IMR-90 (cell line): Measurements from ENCODE around the gene BCAR1.

Experiments used
- CEBPB ChIP-seq: IDR thresholded peaks from 2 replicates; pipeline ENCODE4 v1.6.1; 2012; ENCODE audit warnings: low read depth, low read length, improper control_type of control experiment
- CHD1 ChIP-seq: IDR thresholded peaks from 2 replicates; pipeline ENCODE4 v1.6.1; 2012; ENCODE audit warnings: low read depth, low read length, improper control_type of control experiment
- CTCF ChIP-seq: conservative IDR thresholded peaks from 2 replicates; pipeline ENCODE4 v1.5.1; 2012; ENCODE audit warnings: mild to moderate bottlenecking, low read depth, low read length, improper control_type of control experiment
- ELK1 ChIP-seq: fragments of 150-350 bp; IDR thresholded peaks from 2 replicates; pipeline ENCODE4 v1.6.1; 2016; ENCODE audit warnings: low read depth, mild to moderate bottlenecking, low read length, moderate library complexity, borderline replicate concordance
- FOS ChIP-seq: fragments of 150-350 bp; IDR thresholded peaks from 2 replicates; pipeline ENCODE4 v1.6.1; 2016; ENCODE audit warnings: low read depth, low read length
- MAFK ChIP-seq: IDR thresholded peaks from 2 replicates; pipeline ENCODE4 v1.6.1; 2012; ENCODE audit warnings: low read depth, low read length, improper control_type of control experiment
- MAZ ChIP-seq: IDR thresholded peaks from 2 replicates; pipeline ENCODE4 v1.6.1; 2012; ENCODE audit warnings: low read depth, mild to moderate bottlenecking, low read length, improper control_type of control experiment, moderate library complexity, borderline replicate concordance
- MXI1 ChIP-seq: IDR thresholded peaks from 2 replicates; pipeline ENCODE4 v1.6.1; 2012; ENCODE audit warnings: low read depth, mild to moderate bottlenecking, low read length, moderate library complexity, borderline replicate concordance
- POLR2A ChIP-seq: IDR thresholded peaks from 2 replicates; pipeline ENCODE4 v1.6.1; 2012; ENCODE audit warnings: mild to moderate bottlenecking, low read depth, low read length
- RAD21 ChIP-seq: IDR thresholded peaks from 2 replicates; pipeline ENCODE4 v1.6.1; 2012; ENCODE audit warnings: low read length, improper control_type of control experiment
- RCOR1 ChIP-seq: IDR thresholded peaks from 2 replicates; pipeline ENCODE4 v1.6.1; 2012; ENCODE audit warnings: mild to moderate bottlenecking, low read length, improper control_type of control experiment; ENCODE audit not compliant: insufficient replicate concordance
- RFX5 ChIP-seq: IDR thresholded peaks from 2 replicates; pipeline ENCODE4 v1.8.0; 2012; ENCODE audit warnings: low read depth, mild to moderate bottlenecking, low read length, moderate library complexity
- SMC3 ChIP-seq: fragments of 150-350 bp; IDR thresholded peaks from 2 replicates; pipeline ENCODE4 v1.6.1; 2016; ENCODE audit warnings: low read depth, mild to moderate bottlenecking, antibody characterized with exemption, low read length, moderate library complexity
- USF2 ChIP-seq: fragments of 150-350 bp; IDR thresholded peaks from 2 replicates; pipeline ENCODE4 v1.6.1; 2017; ENCODE audit warnings: mild to moderate bottlenecking, antibody characterized with exemption, low read length, low read depth

GRCh38 chr16:75243667-75244224 is 7.7 kb downstream of the BCAR1 start:
- TF ChIP-seq SMC3 (no peak), CTCF (no peak), POLR2A (no peak), FOS (no peak), RFX5 (no peak), MXI1 (no peak), USF2 (no peak), ELK1 (no peak), CEBPB (no peak), RAD21 (no peak), MAZ (no peak), CHD1 (no peak), MAFK (no peak), RCOR1 (no peak)
